Keratinocyte (primary cell): ENCODE results near the gene YY2. TPM values are rescaled to one million over a fixed set of nuclear protein-coding genes. Genes with fewer than 3 reads are reported as not detected.

Experiments
- DNase-seq: peaks from one replicate; pipeline ENCODE4 v3.0.0-alpha.2; 2011; ENCODE audit warnings: low read depth, missing footprints, low spot score
- FAIRE-seq: peaks from 2 replicates; lab custom pipeline; 2011; peaks lifted over from hg19 to GRCh38; lab: Jason Lieb, UNC
- H2AFZ ChIP-seq: 2 replicates; pipeline ENCODE4 v1.6.0; 2012; ENCODE audit warnings: low read length, control low read depth, inconsistent platforms; ENCODE audit not compliant: control insufficient read depth
- H3K27ac ChIP-seq: 2 replicates; pipeline ENCODE4 v1.5.1; 2011; ENCODE audit warnings: low read length; ENCODE audit not compliant: control insufficient read depth, insufficient read depth
- H3K27me3 ChIP-seq: 3 replicates; pipeline ENCODE4 v1.6.0; 2011; ENCODE audit warnings: low read length; ENCODE audit not compliant: control insufficient read depth, insufficient read depth; ENCODE audit errors: extremely low read depth
- H3K36me3 ChIP-seq, 2 experiments: 2 replicates in 1 of 2; 3 replicates in 1 of 2; pipeline ENCODE4 v1.5.1; 2011; ENCODE audit warnings: low read length in 2 of 2, mild to moderate bottlenecking in 1 of 2; ENCODE audit not compliant: control insufficient read depth in 2 of 2, insufficient read depth in 2 of 2; ENCODE audit errors: extremely low read depth in 1 of 2
- H3K4me1 ChIP-seq: 3 replicates; pipeline ENCODE4 v1.5.1; 2011; ENCODE audit warnings: low read length; ENCODE audit not compliant: control insufficient read depth, insufficient read depth; ENCODE audit errors: extremely low read depth
- H3K4me2 ChIP-seq: 3 replicates; pipeline ENCODE4 v1.6.0; 2011; ENCODE audit warnings: low read depth, low read length; ENCODE audit not compliant: control insufficient read depth, insufficient read depth; ENCODE audit errors: extremely low read depth
- H3K4me3 ChIP-seq, 3 experiments: fragments of 200-600 bp in 1 of 3; sonication (generic) in 1 of 3; 2 replicates in 2 of 3; 3 replicates in 1 of 3; pipeline ENCODE4 v1.5.1; 2011 to 2016; ENCODE audit warnings: low read length in 3 of 3, mild to moderate bottlenecking in 3 of 3, control low read depth in 2 of 3, inconsistent platforms in 1 of 3, low read depth in 1 of 3, mixed read lengths in 1 of 3, mixed run types in 1 of 3, moderate library complexity in 1 of 3; ENCODE audit not compliant: control insufficient read depth in 2 of 3, insufficient read depth in 2 of 3; ENCODE audit errors: extremely low read depth in 1 of 3
- H3K79me2 ChIP-seq: 2 replicates; pipeline ENCODE4 v1.6.0; 2012; ENCODE audit warnings: low read length; ENCODE audit not compliant: control insufficient read depth, insufficient read depth
- H3K9ac ChIP-seq: 3 replicates; pipeline ENCODE4 v1.6.0; 2011; ENCODE audit warnings: low read length; ENCODE audit not compliant: control insufficient read depth, insufficient read depth; ENCODE audit errors: extremely low read depth
- H3K9me1 ChIP-seq: 3 replicates; pipeline ENCODE4 v1.6.0; 2011; ENCODE audit warnings: low read length; ENCODE audit not compliant: control insufficient read depth, insufficient read depth; ENCODE audit errors: extremely low read depth
- H3K9me3 ChIP-seq: 2 replicates; pipeline ENCODE4 v1.5.1; 2012; ENCODE audit warnings: low read depth, low read length; ENCODE audit not compliant: control insufficient read depth
- H4K20me1 ChIP-seq: 3 replicates; pipeline ENCODE4 v1.6.0; 2011; ENCODE audit warnings: low read length; ENCODE audit not compliant: control insufficient read depth, insufficient read depth; ENCODE audit errors: extremely low read depth
- CTCF ChIP-seq, 3 experiments: IDR thresholded peaks in 1 of 3; conservative IDR thresholded peaks in 1 of 3; optimal IDR thresholded peaks in 1 of 3; 2 replicates in 2 of 3; 3 replicates in 1 of 3; pipeline versions ENCODE3 to v1.5.1; 2011; ENCODE audit warnings: low read length in 3 of 3, mild to moderate bottlenecking in 3 of 3, moderate library complexity in 2 of 3, control low read depth in 1 of 3, inconsistent platforms in 1 of 3; ENCODE audit not compliant: insufficient read depth in 2 of 3; ENCODE audit errors: extremely low read depth in 1 of 3
- EZH2 ChIP-seq: IDR thresholded peaks from one replicate; pipeline ENCODE4 v1.6.1; 2012; ENCODE audit warnings: inconsistent platforms, mild to moderate bottlenecking, low read length, moderate library complexity
- dilution Hi-C: fragments of 300-500 bp; cut with MboI; formaldehyde crosslinking; loops from one replicate; pipeline ENCODE4 v1.7.0; 2020; ENCODE audit warnings: low sequenced_read_pairs; ENCODE audit not compliant: extremely low pct_ligation_motif_present
- polyA plus RNA-seq, 5 experiments: library from polyadenylated mRNA; depleted of rRNA in 3 of 5; stranded (reverse) in 3 of 5; stranded (forward) in 1 of 5; unstranded in 1 of 5; fragments of >200 nt; gene quantifications; 1 replicate in 1 of 5; 2 replicates in 3 of 5; 3 replicates in 1 of 5; pipeline versions ENCODE4 v1.2.1 to v1.2.3, GENCODE V29; 2011 to 2012; ENCODE audit warnings: missing spikeins in 2 of 5, low read depth in 1 of 5, low replicate concordance in 1 of 5

YY2 gene
- polyA plus RNA-seq, 1 donor (not counting 4 experiments of a cell fraction or from before 2014, with no cell fraction given) = 1.2 TPM

- H3K4me3 ChIP-seq = no peak overlapping the region
- H2AFZ ChIP-seq = no peak overlapping the region
- no peaks in the 10 kb centered on the region for H3K9me3 ChIP-seq
- FAIRE-seq (no peak), DNase-seq (no peak)
- H3K27ac ChIP-seq = no peak overlapping the region
- no peaks in the 10 kb centered on the region for H4K20me1 ChIP-seq
- TF ChIP-seq EZH2 (no peak), CTCF (optimal IDR thresholded peaks at IDR 0.05 in 1 of 3, IDR thresholded peaks at IDR 0.05 in 1 of 3, conservative IDR thresholded peaks at IDR 0.05 in 1 of 3; ENCODE audit: extremely low read depth in 1 of 3, insufficient read depth in 2 of 3, low read length in 3 of 3) (no peak)
- dilution Hi-C loops = no loop called here
- H3K4me1 ChIP-seq = no peaks in the 10 kb centered on the region
- H3K36me3 ChIP-seq = no peaks in the 10 kb centered on the region
- no peak overlapping the region for H3K4me2 ChIP-seq
- H3K79me2 ChIP-seq = no peaks in the 10 kb centered on the region
- H3K9me1 ChIP-seq = no peaks in the 10 kb centered on the region
- no peak overlapping the region for H3K9ac ChIP-seq
- H3K27me3 ChIP-seq = no peaks in the 10 kb centered on the region
Measured at GRCh38 chrX:21821875-21822274, 33.9 kb upstream of the YY2 start.

GRCh38 chrX:21831496-21831895 lies 24.3 kb upstream of the YY2 start:
- H3K4me1 ChIP-seq = no peaks in the 10 kb centered on the region
- H3K36me3 ChIP-seq = no peaks in the 10 kb centered on the region
- FAIRE-seq = no peak
- dilution Hi-C loops = no loop called here
- no peaks in the 10 kb centered on the region for H3K9me1 ChIP-seq
- no peak overlapping the region for H3K9ac ChIP-seq
- TF ChIP-seq CTCF (optimal IDR thresholded peaks at IDR 0.05 in 1 of 3, IDR thresholded peaks at IDR 0.05 in 1 of 3, conservative IDR thresholded peaks at IDR 0.05 in 1 of 3; ENCODE audit: extremely low read depth in 1 of 3, insufficient read depth in 2 of 3, low read length in 3 of 3) (no peak), EZH2 (no peak)
- H3K27ac ChIP-seq = no peak overlapping the region
- DNase-seq = no peak
- H3K9me3 ChIP-seq = no peaks in the 10 kb centered on the region
- H4K20me1 ChIP-seq = no peaks in the 10 kb centered on the region
- H3K4me2 ChIP-seq = no peak overlapping the region
- H3K4me3 ChIP-seq = no peak overlapping the region
- H3K79me2 ChIP-seq = no peaks in the 10 kb centered on the region
- no peak overlapping the region for H2AFZ ChIP-seq
- H3K27me3 ChIP-seq = no peaks in the 10 kb centered on the region
